PC-9 (cell line): ENCODE data around the gene ITGAE. TPM values are rescaled to one million over a fixed set of nuclear protein-coding genes. Genes with fewer than 3 reads are reported as not detected.

ENCODE experiments used
- BruUV-seq: library from RNA; stranded (reverse); fragments of 400-500 nt; replicated peaks from 2 replicates; lab custom pipeline; 2021; lab: Mats Ljungman, UMichigan
- CTCF ChIA-PET: fragments of 300-600 bp; sonication (Branson Sonifier 250); formaldehyde crosslinking; loops from one replicate; lab custom pipeline; 2022; ENCODE audit warnings: antibody characterized with exemption; lab: Charles Lee
- POLR2A ChIA-PET: fragments of 300-600 bp; sonication (Branson Sonifier 250); formaldehyde crosslinking; loops from one replicate; lab custom pipeline; 2022; ENCODE audit warnings: antibody characterized with exemption; ENCODE audit not compliant: unreplicated experiment; lab: Charles Lee
- DNase-seq, 2 experiments: peaks; one replicate each; pipeline versions ENCODE4 v3.0.0 to v3.0.0-alpha.2; 2015 to 2022; ENCODE audit warnings: mixed read lengths in 1 of 2
- H2AFZ ChIP-seq: fragments of 200-600 bp; sonication (generic); 2 replicates; pipeline ENCODE4 v1.8.1; 2017; ENCODE audit warnings: antibody characterized with exemption
- H3F3A ChIP-seq: fragments of 200-600 bp; sonication (generic); 2 replicates; pipeline ENCODE4 v1.8.1; 2017; ENCODE audit warnings: antibody characterized with exemption, mild to moderate bottlenecking, low read depth; ENCODE audit not compliant: insufficient read depth
- H3K27ac ChIP-seq: fragments of 200-600 bp; sonication (generic); 2 replicates; pipeline ENCODE4 v1.6.1; 2016; ENCODE audit warnings: mixed run types
- H3K27me3 ChIP-seq: fragments of 200-600 bp; sonication (generic); 2 replicates; pipeline ENCODE4 v1.6.1; 2016; ENCODE audit warnings: low read depth, mixed run types; ENCODE audit not compliant: insufficient read depth
- H3K36me3 ChIP-seq: fragments of 200-600 bp; sonication (generic); 2 replicates; pipeline ENCODE4 v1.6.1; 2016; ENCODE audit warnings: low read depth, mixed run types
- H3K4me1 ChIP-seq: fragments of 200-600 bp; sonication (generic); replicated peaks from 2 replicates; pipeline ENCODE4 v1.6.1; 2016; ENCODE audit warnings: mixed run types; ENCODE audit not compliant: insufficient read depth
- H3K4me2 ChIP-seq: fragments of 200-600 bp; sonication (generic); 2 replicates; pipeline ENCODE4 v1.6.1; 2017; ENCODE audit warnings: mixed run types
- H3K4me3 ChIP-seq: fragments of 200-600 bp; sonication (generic); 2 replicates; pipeline ENCODE4 v1.6.1; 2016; ENCODE audit warnings: mixed run types
- H3K79me2 ChIP-seq: fragments of 200-600 bp; sonication (generic); 2 replicates; pipeline ENCODE4 v1.6.1; 2017; ENCODE audit warnings: low read depth, mixed run types
- H3K9me2 ChIP-seq: fragments of 200-600 bp; sonication (generic); 2 replicates; pipeline ENCODE4 v1.8.1; 2017; ENCODE audit warnings: mild to moderate bottlenecking; ENCODE audit not compliant: insufficient read depth
- H3K9me3 ChIP-seq: fragments of 200-600 bp; sonication (generic); 2 replicates; pipeline ENCODE4 v1.8.1; 2016; ENCODE audit warnings: low read depth; ENCODE audit not compliant: insufficient read depth
- H4K20me1 ChIP-seq: fragments of 200-600 bp; sonication (generic); 2 replicates; pipeline ENCODE4 v1.8.1; 2017; ENCODE audit not compliant: insufficient read depth
- CTCF ChIP-seq: fragments of 200-600 bp; sonication (generic); conservative IDR thresholded peaks from 2 replicates; pipeline ENCODE4 v1.6.1; 2017; ENCODE audit warnings: mixed run types, antibody characterized with exemption, mild to moderate bottlenecking, moderate library complexity
- EZH2 ChIP-seq: fragments of 200-600 bp; sonication (generic); IDR thresholded peaks from 2 replicates; pipeline ENCODE4 v1.8.0; 2017; ENCODE audit warnings: antibody characterized with exemption, low read depth
- intact Hi-C: fragments of 100-400 bp; cut with micrococcal nuclease; formaldehyde crosslinking; loops from one replicate; pipeline ENCODE4 v1.10.0; 2022; ENCODE audit not compliant: unreplicated experiment
- total RNA-seq: library from RNA; stranded (reverse); gene quantifications from 2 replicates; pipeline ENCODE4 v1.2.3, GENCODE V29; 2021

The ITGAE gene
- total RNA-seq, 1 experiment from 2014 or later, result 52.8 TPM

- H4K20me1 ChIP-seq, result no peaks in the 10 kb centered on the region; the same call in 1 of the 2 replicates
Observed at GRCh38 chr17:3813171-3813570, 12.2 kb upstream of the ITGAE start.

GRCh38 chr17:3812771-3813170 lies 11.8 kb upstream of the ITGAE start:
- TF ChIP-seq CTCF (no peak), EZH2 (no peak)
- H3K4me3 ChIP-seq, result no peak overlapping the region
- H3K9me3 ChIP-seq, result no peaks in the 10 kb centered on the region
- H3K27me3 ChIP-seq, result no peaks in the 10 kb centered on the region
- H3K4me1 ChIP-seq, result peaks cover 8% of the 10 kb centered on the region; the same call in 1 of the 2 replicates
- peaks cover 16% of the 10 kb centered on the region; the same call in 1 of the 2 replicates for H3K36me3 ChIP-seq
- no peaks in the 10 kb centered on the region; the same call in 1 of the 2 replicates for H3F3A ChIP-seq
- no peak overlapping the region for H2AFZ ChIP-seq
- DNase-seq, result no peak
- intact Hi-C loops, result no loop called here
- no peaks in the 10 kb centered on the region for H3K9me2 ChIP-seq
- no peaks in the 10 kb centered on the region for H3K79me2 ChIP-seq
- no TSS peak for BruUV-seq
- ChIA-PET POLR2A (no interaction called here), CTCF (no interaction called here)
- H3K4me2 ChIP-seq, result no peak overlapping the region
- H3K27ac ChIP-seq, result no peak overlapping the region
- H4K20me1 ChIP-seq, result no peaks in the 10 kb centered on the region; the same call in 1 of the 2 replicates

More at GRCh38 chr17:3813171-3813570, 12.2 kb upstream of the ITGAE start:
- intact Hi-C loops, result no loop called here
- no peaks in the 10 kb centered on the region for H3K9me2 ChIP-seq
- no peaks in the 10 kb centered on the region; the same call in 1 of the 2 replicates for H3F3A ChIP-seq
- ChIA-PET CTCF (no interaction called here), POLR2A (no interaction called here)
- no peak overlapping the region for H3K27ac ChIP-seq
- no peak overlapping the region for H2AFZ ChIP-seq
- H3K27me3 ChIP-seq, result no peaks in the 10 kb centered on the region
- H3K4me2 ChIP-seq, result no peak overlapping the region
- H3K79me2 ChIP-seq, result no peaks in the 10 kb centered on the region
- H3K4me1 ChIP-seq, result peaks cover 8% of the 10 kb centered on the region; the same call in 1 of the 2 replicates
- BruUV-seq, result no TSS peak
- H3K4me3 ChIP-seq, result no peak overlapping the region
- no peak for DNase-seq
- peaks cover 18% of the 10 kb centered on the region; the same call in 1 of the 2 replicates for H3K36me3 ChIP-seq
- TF ChIP-seq CTCF (no peak), EZH2 (no peak)
- no peaks in the 10 kb centered on the region for H3K9me3 ChIP-seq

- H4K20me1 ChIP-seq, result no peaks in the 10 kb centered on the region; the same call in 1 of the 2 replicates
- no TSS peak for BruUV-seq
- no peak overlapping the region for H3K4me2 ChIP-seq
- H3K4me3 ChIP-seq, result no peak overlapping the region
- peaks cover 8% of the 10 kb centered on the region; the same call in 1 of the 2 replicates for H3K4me1 ChIP-seq
- H3K27me3 ChIP-seq, result no peaks in the 10 kb centered on the region
- H3K27ac ChIP-seq, result no peak overlapping the region
- CTCF ChIA-PET, result no interaction called here
- H3F3A ChIP-seq, result no peaks in the 10 kb centered on the region; the same call in 1 of the 2 replicates
- no peaks in the 10 kb centered on the region for H3K79me2 ChIP-seq
- no peak for TF ChIP-seq CTCF
- no peak for TF ChIP-seq EZH2
- peaks cover 16% of the 10 kb centered on the region; the same call in 1 of the 2 replicates for H3K36me3 ChIP-seq
- H3K9me3 ChIP-seq, result no peaks in the 10 kb centered on the region
- POLR2A ChIA-PET, result no interaction called here
- DNase-seq, result no peak
- intact Hi-C loops, result no loop called here
- H2AFZ ChIP-seq, result no peak overlapping the region
- no peaks in the 10 kb centered on the region for H3K9me2 ChIP-seq
Observed at GRCh38 chr17:3812284-3812683, 11.3 kb upstream of the ITGAE start.
